DLD1 (cell line): ENCODE data around the gene SZT2.
"Not testable (repeated sequence)": the region's sequence is repeated elsewhere in the genome, so short reads cannot be mapped to it uniquely, and the experiment has no call there.

Experiments
- in situ Hi-C: cut with HindIII; loops from 2 replicates; pipeline ENCODE4 v1.10.0; 2017; ENCODE audit warnings: low sequenced_read_pairs

The SZT2 gene

DNA sequence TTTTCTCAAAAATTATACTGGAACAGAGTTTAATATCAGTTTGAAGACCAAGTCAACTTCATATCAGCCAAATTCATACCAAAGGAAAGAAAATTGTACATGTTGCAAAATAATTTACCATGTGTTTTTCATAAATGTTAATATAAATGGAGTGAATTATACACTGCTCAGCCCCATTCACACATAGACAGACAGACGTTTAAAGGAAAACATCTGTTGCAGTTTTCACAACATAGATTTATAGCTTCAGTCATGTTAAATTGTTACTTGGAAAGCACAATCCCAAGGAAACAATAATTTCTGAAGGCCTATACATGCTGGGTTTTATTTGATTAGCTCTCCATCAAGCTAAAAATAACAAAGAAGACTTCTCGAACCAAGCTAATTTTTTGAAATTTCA is 91.8 kb downstream of the SZT2 start:
- in situ Hi-C loops, result no loop called here

GRCh38 chr1:43482215-43482614 is 92.5 kb downstream of the SZT2 start:
- in situ Hi-C loops, result no loop called here

GRCh38 chr1:43484367-43484766 is 94.7 kb downstream of the SZT2 start:
- in situ Hi-C loops, result no loop called here

DNA sequence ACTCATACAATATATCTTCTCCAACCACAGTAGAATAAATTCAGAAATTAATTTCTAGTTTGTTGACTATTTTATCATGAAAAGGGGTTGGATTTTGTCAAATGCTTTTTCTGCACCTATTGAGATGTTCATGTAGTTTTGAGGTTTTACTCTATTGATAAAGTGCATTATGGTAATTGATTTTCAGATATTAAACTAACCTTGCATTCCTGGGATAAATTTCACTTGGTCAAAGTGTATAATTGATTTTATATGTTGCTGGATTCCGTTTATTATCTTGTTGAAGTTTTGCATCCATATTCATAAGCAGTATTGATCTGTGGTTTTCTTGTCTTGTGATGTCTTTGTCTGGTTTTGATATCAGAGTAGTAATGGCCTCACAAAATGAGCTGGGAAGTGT is 98.5 kb downstream of the SZT2 start:
- in situ Hi-C loops, result no loop called here

DNA sequence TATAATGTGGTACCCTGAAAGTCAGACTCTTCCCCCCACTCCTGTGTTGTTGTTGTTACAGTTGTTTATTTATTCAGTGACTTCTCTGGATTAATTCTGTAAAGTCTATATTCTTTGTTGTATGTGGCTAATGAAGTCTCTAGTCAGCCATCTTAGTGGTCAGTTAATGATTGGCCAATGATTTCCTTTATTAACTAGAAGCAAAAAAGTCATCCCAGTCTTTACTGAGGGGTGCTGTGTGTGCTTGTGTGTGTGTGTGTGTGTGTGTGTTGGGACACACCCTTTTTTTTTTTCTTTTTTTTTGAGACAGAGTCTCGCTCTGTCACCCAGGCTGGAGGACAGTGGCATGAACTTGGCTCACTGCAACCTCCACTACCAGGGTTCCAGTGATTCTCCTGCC is 101.4 kb downstream of the SZT2 start:
- in situ Hi-C loops, result no loop called here

DNA sequence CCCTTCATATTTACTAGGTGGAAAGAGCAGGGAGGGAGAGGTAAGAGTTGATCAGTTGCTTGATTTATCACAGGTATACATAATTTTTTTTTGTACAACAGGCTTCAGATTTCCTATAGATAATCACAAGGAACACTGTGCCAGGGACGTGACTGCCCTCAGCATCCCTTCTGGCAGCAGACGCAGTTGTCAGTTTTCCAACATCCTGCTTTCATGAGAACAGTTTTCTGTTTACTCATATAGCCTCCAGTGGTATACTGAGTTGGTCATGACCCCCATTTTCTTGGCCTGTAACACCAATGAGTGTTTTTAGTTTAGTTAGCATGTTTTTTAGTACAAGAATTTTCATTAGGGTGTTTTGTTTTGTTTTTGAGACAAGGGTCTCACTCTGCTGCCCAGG is 103.1 kb downstream of the SZT2 start:
- in situ Hi-C loops, result no loop called here

- in situ Hi-C loops, result no loop called here
Observed at GRCh38 chr1:43493661-43494450, 104.2 kb downstream of the SZT2 start.

GRCh38 chr1:43495204-43495603 is 105.5 kb downstream of the SZT2 start:
- in situ Hi-C loops, result no loop called here

DNA sequence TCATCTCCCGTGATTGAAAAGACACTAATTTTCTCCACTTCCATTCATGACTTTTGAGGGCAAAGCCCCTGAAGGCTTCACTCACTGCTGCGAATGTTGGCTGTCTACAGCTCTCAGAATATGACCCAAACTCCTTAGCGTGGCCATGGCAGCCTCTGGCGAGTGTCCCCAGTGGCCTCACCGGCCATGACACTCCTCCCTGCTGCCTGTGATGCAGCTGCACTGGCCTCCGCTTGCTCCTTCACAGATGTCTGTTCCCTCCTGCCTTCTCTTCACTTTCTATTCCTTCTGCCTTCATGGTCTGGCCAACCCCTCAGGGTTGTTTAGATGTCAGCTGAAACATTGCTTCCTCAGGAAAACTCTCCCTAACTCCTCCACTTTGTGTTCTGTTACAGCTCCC is 110.2 kb downstream of the SZT2 start:
- in situ Hi-C loops, result no loop called here

DNA sequence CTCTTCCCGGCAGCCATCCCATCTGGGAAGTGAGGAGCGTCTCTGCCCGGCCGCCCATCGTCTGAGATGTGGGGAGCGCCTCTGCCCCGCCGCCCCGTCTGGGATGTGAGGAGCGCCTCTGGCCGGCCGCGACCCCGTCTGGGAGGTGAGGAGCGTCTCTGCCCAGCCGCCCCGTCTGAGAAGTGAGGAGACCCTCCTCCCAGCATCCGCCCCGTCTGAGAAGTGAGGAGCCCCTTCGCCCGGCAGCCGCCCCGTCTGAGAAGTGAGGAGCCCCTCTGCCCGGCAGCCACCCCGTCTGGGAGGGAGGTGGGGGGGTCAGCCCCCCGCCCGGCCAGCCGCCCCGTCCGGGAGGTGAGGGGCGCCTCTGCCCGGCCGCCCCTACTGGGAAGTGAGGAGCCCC is 112.1 kb downstream of the SZT2 start:
- in situ Hi-C loops, result not testable (repeated sequence)

DNA sequence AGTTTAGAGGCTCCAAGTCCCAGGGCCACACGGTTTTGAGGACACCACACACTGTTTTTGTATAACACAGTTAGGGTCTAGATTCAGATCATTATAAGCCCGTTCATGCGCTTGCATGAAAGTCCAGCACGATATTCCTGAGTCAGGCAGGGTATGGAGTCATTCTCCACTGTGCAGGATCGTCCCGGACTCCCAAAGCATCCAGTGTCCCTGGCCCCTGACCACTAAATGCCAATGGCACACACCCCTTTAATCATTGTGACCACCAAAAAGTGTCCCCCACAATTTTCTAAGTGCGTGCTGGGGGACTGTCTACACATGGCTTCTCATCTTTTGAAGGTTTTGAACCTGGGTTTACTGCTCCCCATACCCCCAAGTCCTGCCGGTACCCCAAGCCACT is 113.8 kb downstream of the SZT2 start:
- in situ Hi-C loops, result no loop called here
